WTC11 (cell line): ENCODE results near the gene ERC2. TPM values are rescaled to one million over a fixed set of nuclear protein-coding genes. Genes with fewer than 3 reads are reported as not detected.

Source experiments
- ATAC-seq: fragments of 200-7000 bp; cut with Tn5 transposase; 2 replicates; pipeline ENCODE4 v1.10.0; 2021; ENCODE audit warnings: mild to moderate bottlenecking, moderate library complexity
- CTCF ChIA-PET: fragments of 300-600 bp; sonication (Branson Sonifier 250); formaldehyde crosslinking; loops from one replicate; lab custom pipeline; 2021; ENCODE audit warnings: antibody characterized with exemption; lab: Charles Lee
- POLR2A ChIA-PET: fragments of 350-600 bp; sonication (Branson Sonifier 250); formaldehyde crosslinking; loops from one replicate; lab custom pipeline; 2021; ENCODE audit warnings: antibody characterized with exemption; lab: Charles Lee
- DNase-seq: peaks from one replicate; pipeline ENCODE4 v3.0.0; 2021; ENCODE audit warnings: low spot score
- H3K27ac Mint-ChIP-seq: 2 replicates; pipeline ENCODE4 v1.8.0; 2021; ENCODE audit warnings: mixed read lengths
- H3K27me3 Mint-ChIP-seq: 2 replicates; pipeline ENCODE4 v1.8.0; 2021; ENCODE audit warnings: low read depth, mild to moderate bottlenecking, moderate library complexity, mixed read lengths
- H3K36me3 Mint-ChIP-seq: 2 replicates; pipeline ENCODE4 v1.8.0; 2021; ENCODE audit warnings: mixed read lengths
- H3K4me1 Mint-ChIP-seq: 2 replicates; pipeline ENCODE4 v1.8.0; 2022; ENCODE audit warnings: mixed read lengths
- H3K4me3 Mint-ChIP-seq: 2 replicates; pipeline ENCODE4 v1.8.0; 2021; ENCODE audit warnings: mild to moderate bottlenecking, moderate library complexity, mixed read lengths
- H3K9me3 Mint-ChIP-seq: 2 replicates; pipeline ENCODE4 v1.8.0; 2021; ENCODE audit warnings: mixed read lengths
- CREM ChIP-seq: sonication (generic); formaldehyde crosslinking; IDR thresholded peaks from 2 replicates; pipeline ENCODE4 v1.8.1; 2022; ENCODE audit warnings: mild to moderate bottlenecking, missing genetic modification reagents, moderate library complexity
- EMX1 ChIP-seq: fragments of 250-450 bp; sonication (Bioruptor Pico); IDR thresholded peaks from 2 replicates; pipeline ENCODE4 v1.8.0; 2021; ENCODE audit warnings: mild to moderate bottlenecking
- ERG ChIP-seq: fragments of 250-450 bp; sonication (Bioruptor Pico); IDR thresholded peaks from 2 replicates; pipeline ENCODE4 v1.8.0; 2021; ENCODE audit warnings: mild to moderate bottlenecking
- GRHL2 ChIP-seq: fragments of 250-450 bp; sonication (Bioruptor Pico); IDR thresholded peaks from 2 replicates; pipeline ENCODE4 v1.8.0; 2022; ENCODE audit warnings: mild to moderate bottlenecking, moderate library complexity; ENCODE audit not compliant: insufficient replicate concordance, severe bottlenecking
- HMGA2 ChIP-seq: fragments of 250-450 bp; sonication (Bioruptor Pico); IDR thresholded peaks from 2 replicates; pipeline ENCODE4 v1.4.0; 2021; ENCODE audit warnings: mild to moderate bottlenecking, moderate library complexity
- JAZF1 ChIP-seq: fragments of 250-450 bp; sonication (Bioruptor Pico); IDR thresholded peaks from 2 replicates; pipeline ENCODE4 v1.9.0; 2021; ENCODE audit warnings: moderate library complexity, mild to moderate bottlenecking, inconsistent platforms
- JUN ChIP-seq: sonication (generic); formaldehyde crosslinking; IDR thresholded peaks from 2 replicates; pipeline ENCODE4 v1.8.0; 2023; ENCODE audit warnings: mild to moderate bottlenecking, missing genetic modification reagents
- MXD4 ChIP-seq: fragments of 250-450 bp; sonication (Bioruptor Pico); IDR thresholded peaks from 2 replicates; pipeline ENCODE4 v1.8.0; 2021; ENCODE audit warnings: mild to moderate bottlenecking, moderate library complexity, borderline replicate concordance
- NFE2L1 ChIP-seq: sonication (generic); formaldehyde crosslinking; IDR thresholded peaks from 2 replicates; pipeline ENCODE4 v1.8.1; 2023; ENCODE audit warnings: missing genetic modification reagents
- NFYB ChIP-seq: sonication (generic); formaldehyde crosslinking; conservative IDR thresholded peaks from 2 replicates; pipeline ENCODE4 v1.8.0; 2022; ENCODE audit warnings: low read depth, missing genetic modification reagents
- NR1H2 ChIP-seq: sonication (generic); formaldehyde crosslinking; IDR thresholded peaks from 2 replicates; pipeline ENCODE4 v1.9.0; 2021; ENCODE audit warnings: mild to moderate bottlenecking, moderate library complexity, missing genetic modification reagents
- NR3C1 ChIP-seq: sonication (generic); formaldehyde crosslinking; conservative IDR thresholded peaks from 2 replicates; pipeline ENCODE4 v1.8.1; 2023; ENCODE audit warnings: low read depth, mild to moderate bottlenecking, missing genetic modification reagents
- RELA ChIP-seq: sonication (generic); formaldehyde crosslinking; IDR thresholded peaks from 2 replicates; pipeline ENCODE4 v1.8.1; 2022; ENCODE audit warnings: missing genetic modification reagents, mild to moderate bottlenecking, borderline replicate concordance
- RORB ChIP-seq: fragments of 250-450 bp; sonication (Bioruptor Pico); IDR thresholded peaks from 2 replicates; pipeline ENCODE4 v1.9.0; 2021; ENCODE audit warnings: mild to moderate bottlenecking
- SMAD4 ChIP-seq: sonication (generic); formaldehyde crosslinking; IDR thresholded peaks from 2 replicates; pipeline ENCODE4 v1.8.0; 2022; ENCODE audit warnings: mild to moderate bottlenecking, missing genetic modification reagents
- ZNF219 ChIP-seq: sonication (generic); formaldehyde crosslinking; IDR thresholded peaks from 2 replicates; pipeline ENCODE4 v1.8.0; 2023; ENCODE audit warnings: missing genetic modification reagents, mild to moderate bottlenecking, borderline replicate concordance
- ZNF232 ChIP-seq: sonication (generic); formaldehyde crosslinking; IDR thresholded peaks from 2 replicates; pipeline ENCODE4 v1.8.0; 2022; ENCODE audit warnings: mild to moderate bottlenecking, missing genetic modification reagents
- ZNF263 ChIP-seq: sonication (generic); formaldehyde crosslinking; IDR thresholded peaks from 2 replicates; pipeline ENCODE4 v1.8.1; 2022; ENCODE audit warnings: low read depth, mild to moderate bottlenecking, moderate library complexity, missing genetic modification reagents
- ZNF396 ChIP-seq: fragments of 250-450 bp; sonication (Bioruptor Pico); IDR thresholded peaks from 2 replicates; pipeline ENCODE4 v1.8.0; 2021; ENCODE audit warnings: mild to moderate bottlenecking, moderate library complexity, borderline replicate concordance
- ZNF423 ChIP-seq: fragments of 250-450 bp; sonication (Bioruptor Pico); IDR thresholded peaks from 2 replicates; pipeline ENCODE4 v2.1.2; 2022; ENCODE audit warnings: mild to moderate bottlenecking, moderate library complexity
- ZNF425 ChIP-seq: fragments of 250-450 bp; sonication (Bioruptor Pico); conservative IDR thresholded peaks from 2 replicates; pipeline ENCODE4 v1.9.0; 2021; ENCODE audit warnings: mild to moderate bottlenecking
- total RNA-seq: library from RNA; stranded (reverse); gene quantifications from 3 replicates; pipeline ENCODE4 v1.2.3, GENCODE V29; 2021
- TF ChIP-seq, protein P1 (sequence below): sonication (generic); formaldehyde crosslinking; IDR thresholded peaks from 2 replicates; pipeline ENCODE4 v1.8.1; 2022; ENCODE audit warnings: low read depth, missing genetic modification reagents, borderline replicate concordance

The ERC2 gene
- total RNA-seq, 1 experiment from 2014 or later, result 23.5 TPM

- POLR2A ChIA-PET, result no interaction called here
- DNase-seq, result no peak
- no peaks in the 10 kb centered on the region for H3K27me3 Mint-ChIP-seq
- TF ChIP-seq ZNF396 (CRISPR knock-in tag) (no peak), ZNF423 (CRISPR knock-in tag) (no peak), NR1H2 (no peak), RELA (CRISPR knock-in tag) (no peak), NFE2L1 (CRISPR knock-in tag) (no peak), GRHL2 (CRISPR knock-in tag) (no peak), JAZF1 (CRISPR knock-in tag) (no peak), RORB (CRISPR knock-in tag) (no peak), NFYB (CRISPR knock-in tag) (no peak), SMAD4 (no peak), JUN (CRISPR knock-in tag) (no peak), MXD4 (CRISPR knock-in tag) (no peak), EMX1 (CRISPR knock-in tag) (no peak), CREM (CRISPR knock-in tag) (no peak), ZNF425 (no peak), ERG (CRISPR knock-in tag) (no peak), ZNF219 (CRISPR knock-in tag) (no peak), ZNF263 (CRISPR knock-in tag) (no peak), NR3C1 (CRISPR knock-in tag) (no peak)
- TF ChIP-seq, protein P1, sequence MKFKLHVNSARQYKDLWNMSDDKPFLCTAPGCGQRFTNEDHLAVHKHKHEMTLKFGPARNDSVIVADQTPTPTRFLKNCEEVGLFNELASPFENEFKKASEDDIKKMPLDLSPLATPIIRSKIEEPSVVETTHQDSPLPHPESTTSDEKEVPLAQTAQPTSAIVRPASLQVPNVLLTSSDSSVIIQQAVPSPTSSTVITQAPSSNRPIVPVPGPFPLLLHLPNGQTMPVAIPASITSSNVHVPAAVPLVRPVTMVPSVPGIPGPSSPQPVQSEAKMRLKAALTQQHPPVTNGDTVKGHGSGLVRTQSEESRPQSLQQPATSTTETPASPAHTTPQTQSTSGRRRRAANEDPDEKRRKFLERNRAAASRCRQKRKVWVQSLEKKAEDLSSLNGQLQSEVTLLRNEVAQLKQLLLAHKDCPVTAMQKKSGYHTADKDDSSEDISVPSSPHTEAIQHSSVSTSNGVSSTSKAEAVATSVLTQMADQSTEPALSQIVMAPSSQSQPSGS (CRISPR knock-in tag), result no peak
- TF ChIP-seq, all 79 proteins: peak for 0
- Mint-ChIP-seq H3K4me3 (no peak overlapping the region), H3K27ac (no peak overlapping the region), H3K9me3 (peaks cover 6% of the 10 kb centered on the region), H3K36me3 (no peaks in the 10 kb centered on the region), H3K4me1 (no peaks in the 10 kb centered on the region)
- ATAC-seq, result no peak
- CTCF ChIA-PET, result no interaction called here
These were observed 643.9 kb downstream of the ERC2 start for GRCh38 chr3:55824406-55824805.

DNA sequence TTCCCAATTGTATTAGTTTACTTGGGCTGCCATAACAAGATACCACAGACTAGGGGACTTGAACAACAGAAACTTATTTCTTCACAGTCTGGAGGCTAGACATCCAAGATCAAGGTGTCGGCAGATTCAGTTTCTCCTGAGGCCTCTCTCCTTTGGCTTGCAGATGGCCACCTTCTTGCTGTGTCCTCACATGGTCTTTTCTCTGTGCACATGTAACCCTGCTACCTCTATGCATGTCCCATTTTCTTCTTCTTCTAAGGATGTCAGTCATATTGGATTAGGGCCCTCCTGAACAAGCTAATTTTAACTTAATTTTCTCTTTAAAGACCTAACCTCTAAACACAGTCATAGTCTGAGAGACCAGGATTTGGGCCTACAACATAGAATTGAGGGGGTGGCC is 644.4 kb downstream of the ERC2 start:
- POLR2A ChIA-PET, result no interaction called here
- Mint-ChIP-seq H3K36me3 (no peaks in the 10 kb centered on the region), H3K4me1 (no peaks in the 10 kb centered on the region), H3K27ac (no peak overlapping the region), H3K27me3 (no peaks in the 10 kb centered on the region), H3K4me3 (no peak overlapping the region), H3K9me3 (0 out of 2 replicates have a peak, but pooled peaks cover under 1% of the 10 kb centered on the region)
- CTCF ChIA-PET, result no interaction called here
- TF ChIP-seq HMGA2 (CRISPR knock-in tag) (no peak), ZNF232 (CRISPR knock-in tag) (no peak)
- no peak for DNase-seq
- ATAC-seq, result no peak
